ENCODE measurements around the gene FANCE. TPM values are rescaled to one million over a fixed set of nuclear protein-coding genes. Genes with fewer than 3 reads are reported as not detected.

The FANCE gene
- total RNA-seq, 1 experiment from 2014 or later: 4.3 TPM

GRCh38 chr6:35411066-35411465 lies 41.1 kb upstream of the FANCE start:
- ChIA-PET CTCF (no interaction called here), POLR2A (no interaction called here)
- no peak for ATAC-seq
- Histone ChIP-seq H3K27me3 (ENCODE audit: control insufficient read depth, insufficient read depth, low read length) (no peaks in the 10 kb centered on the region), H3K4me1 (ENCODE audit: control insufficient read depth, insufficient read depth, low read length) (peaks cover 13% of the 10 kb centered on the region; the same call in 1 of the 2 replicates), H3K4me3 (ENCODE audit: low read depth in 2 of 2, low read length in 2 of 2) (no peak overlapping the region), H3K9me3 (ENCODE audit: control insufficient read depth, insufficient read depth, low read depth, low read length) (no peaks in the 10 kb centered on the region), H3K36me3 (ENCODE audit: control insufficient read depth, insufficient read depth, low read length) (no peaks in the 10 kb centered on the region), H3K27ac (ENCODE audit: low read length) (no peak overlapping the region)
- TF ChIP-seq POLR2AphosphoS5 (IDR thresholded peaks at IDR 0.05; ENCODE audit: low read depth, low read length) (no peak), REST (IDR thresholded peaks at IDR 0.05; ENCODE audit: insufficient read depth in 1 of 2, low read depth in 2 of 2, low read length in 1 of 2) (no peak), TCF7L2 (IDR thresholded peaks at IDR 0.05; ENCODE audit: low read depth, low read length) (no peak), SIN3A (IDR thresholded peaks at IDR 0.05; ENCODE audit: borderline replicate concordance, insufficient read depth, low read depth, low read length) (no peak)
- in situ Hi-C loops (cut with HindIII; ENCODE audit: low pct_unique_long_range_greater_than_20kb, low sequenced_read_pairs): no loop called here
- DNase-seq (ENCODE audit: low read depth, low spot score): no peak
- BruUV-seq (replicated peaks): no TSS peak
- intact Hi-C loops (cut with micrococcal nuclease; ENCODE audit: unreplicated experiment): no loop called here

- ATAC-seq (no peak), DNase-seq (ENCODE audit: low read depth, low spot score) (no peak)
- Histone ChIP-seq H3K27ac (ENCODE audit: low read length) (no peak overlapping the region), H3K36me3 (ENCODE audit: control insufficient read depth, insufficient read depth, low read length) (no peaks in the 10 kb centered on the region), H3K4me1 (ENCODE audit: control insufficient read depth, insufficient read depth, low read length) (peaks cover 13% of the 10 kb centered on the region; the same call in 1 of the 2 replicates), H3K27me3 (ENCODE audit: control insufficient read depth, insufficient read depth, low read length) (no peaks in the 10 kb centered on the region), H3K4me3 (ENCODE audit: low read depth in 2 of 2, low read length in 2 of 2) (no peak overlapping the region), H3K9me3 (ENCODE audit: control insufficient read depth, insufficient read depth, low read depth, low read length) (no peaks in the 10 kb centered on the region)
- POLR2A ChIA-PET: no interaction called here
- intact Hi-C loops (cut with micrococcal nuclease; ENCODE audit: unreplicated experiment): no loop called here
- TF ChIP-seq SIN3A (IDR thresholded peaks at IDR 0.05; ENCODE audit: borderline replicate concordance, insufficient read depth, low read depth, low read length) (no peak), CTCF (IDR thresholded peaks at IDR 0.05) (no peak), REST (IDR thresholded peaks at IDR 0.05; ENCODE audit: insufficient read depth in 1 of 2, low read depth in 2 of 2, low read length in 1 of 2) (no peak)
- CTCF ChIA-PET: no interaction called here
- no TSS peak for BruUV-seq (replicated peaks)
- in situ Hi-C loops (cut with HindIII; ENCODE audit: low pct_unique_long_range_greater_than_20kb, low sequenced_read_pairs): no loop called here
Observed at GRCh38 chr6:35412102-35412501, 40.0 kb upstream of the FANCE start.
